Measurements from ENCODE around the gene VEPH1. TPM values are rescaled to one million over a fixed set of nuclear protein-coding genes. Genes with fewer than 3 reads are reported as not detected.

VEPH1 gene
- total RNA-seq, 5 donors from 2014 or later (not counting 1 experiment from before 2014, with no cell fraction given): 0.33 to 0.67 (median 0.35) TPM; not detected in 2

DNA sequence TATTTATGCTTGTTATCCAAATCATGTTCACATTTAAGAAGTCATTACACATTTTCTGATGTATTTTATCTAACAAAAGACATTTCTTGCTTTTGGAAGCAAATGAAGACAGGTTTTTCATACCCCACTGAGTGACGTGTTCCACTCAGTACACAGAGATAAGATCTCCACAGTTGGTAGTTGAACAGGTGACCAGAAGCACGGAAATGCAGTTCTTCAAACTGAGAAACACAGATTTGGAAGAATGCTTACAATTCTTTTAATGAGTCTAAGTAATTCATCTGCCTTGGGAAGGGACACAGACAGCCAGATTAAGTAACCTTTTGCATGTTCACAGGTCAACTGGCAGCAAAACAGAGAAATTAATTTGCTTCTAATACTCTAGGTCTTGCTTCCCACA lies 43.5 kb downstream of the VEPH1 start:
- Mint-ChIP-seq H3K27me3 (peaks cover 17 to 22% of the 10 kb centered on the region in 2 donors), H3K4me3 (no peak overlapping the region), H3K4me1 (no peaks in the 10 kb centered on the region), H3K36me3 (no peaks in the 10 kb centered on the region), H3K9me3 (peaks cover 0 to 3% (median 0%) of the 10 kb centered on the region in 3 donors), H3K27ac (no peak overlapping the region)
- no CpG with 5 or more reads among the region's 2 CpGs for WGBS (ENCODE audit: insufficient coverage)
- H3K27me3 ChIP-seq (replicated peaks in 1 of 2; ENCODE audit: control insufficient read depth in 2 of 2, extremely low read depth in 1 of 2, insufficient read depth in 2 of 2, low read length in 1 of 2): peaks cover 0 to 2% of the 10 kb centered on the region in 2 experiments
- DNase-seq (no peak), ATAC-seq (replicated peaks in 1 of 4) (no peak)
- H3K27ac ChIP-seq (ENCODE audit: low read length): no peak overlapping the region
- POLR2A ChIA-PET: no interaction called here
- CTCF ChIA-PET: no interaction called here
- H3K36me3 ChIP-seq (ENCODE audit: control insufficient read depth in 2 of 2, extremely low read depth in 1 of 2, insufficient read depth in 1 of 2, low read length in 1 of 2): no peaks in the 10 kb centered on the region
- no peaks in the 10 kb centered on the region for H3K9me3 ChIP-seq
- H3K4me1 ChIP-seq (ENCODE audit: control insufficient read depth in 1 of 2, extremely low read depth in 1 of 2, insufficient read depth in 2 of 2, low read length in 2 of 2): no peaks in the 10 kb centered on the region
- no peak overlapping the region for H3K4me3 ChIP-seq (ENCODE audit: control insufficient read depth in 1 of 2, extremely low read depth in 1 of 2, low read length in 1 of 2)

DNA sequence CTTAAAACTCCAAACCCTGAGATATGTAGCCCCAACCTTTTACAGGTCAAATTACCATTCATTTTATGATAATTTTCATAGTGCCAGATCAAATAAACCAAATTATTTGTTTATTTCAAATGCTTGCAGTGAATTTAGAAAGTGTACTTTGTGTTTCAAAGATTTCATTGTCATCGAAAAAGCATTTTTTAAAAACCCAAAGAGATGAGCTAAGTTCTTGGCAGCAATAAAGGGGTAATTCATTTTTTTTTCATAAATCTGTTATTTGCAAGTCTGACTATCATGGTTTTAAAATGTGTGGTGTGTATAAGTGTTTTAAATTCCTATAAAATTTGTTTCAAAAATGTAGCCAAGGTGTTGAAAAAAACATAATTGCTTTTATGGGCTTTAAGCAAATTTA lies 49.4 kb downstream of the VEPH1 start:
- Histone ChIP-seq H3K4me3 (ENCODE audit: control insufficient read depth in 1 of 2, extremely low read depth in 1 of 2, low read length in 1 of 2) (no peak overlapping the region), H3K36me3 (ENCODE audit: control insufficient read depth in 2 of 2, extremely low read depth in 1 of 2, insufficient read depth in 1 of 2, low read length in 1 of 2) (no peaks in the 10 kb centered on the region), H3K9me3 (no peaks in the 10 kb centered on the region), H3K27ac (ENCODE audit: low read length) (no peak overlapping the region), H3K27me3 (replicated peaks in 1 of 2; ENCODE audit: control insufficient read depth in 2 of 2, extremely low read depth in 1 of 2, insufficient read depth in 2 of 2, low read length in 1 of 2) (no peaks in the 10 kb centered on the region), H3K4me1 (ENCODE audit: control insufficient read depth in 1 of 2, extremely low read depth in 1 of 2, insufficient read depth in 2 of 2, low read length in 2 of 2) (no peaks in the 10 kb centered on the region)
- ChIA-PET CTCF (no interaction called here), POLR2A (no interaction called here)
- no peaks in the 10 kb centered on the region for H3K4me1 Mint-ChIP-seq
- peaks cover 0 to 7% (median 0%) of the 10 kb centered on the region in 3 donors for H3K9me3 Mint-ChIP-seq
- WGBS (ENCODE audit: insufficient coverage): no CpG with 5 or more reads among the region's 1 CpG
- no peak overlapping the region for H3K27ac Mint-ChIP-seq
- DNase-seq (no peak), ATAC-seq (replicated peaks in 1 of 4) (no peak)
- H3K36me3 Mint-ChIP-seq: no peaks in the 10 kb centered on the region
- H3K27me3 Mint-ChIP-seq: peaks cover 4 to 6% of the 10 kb centered on the region in 2 donors
- H3K4me3 Mint-ChIP-seq: no peak overlapping the region

DNA sequence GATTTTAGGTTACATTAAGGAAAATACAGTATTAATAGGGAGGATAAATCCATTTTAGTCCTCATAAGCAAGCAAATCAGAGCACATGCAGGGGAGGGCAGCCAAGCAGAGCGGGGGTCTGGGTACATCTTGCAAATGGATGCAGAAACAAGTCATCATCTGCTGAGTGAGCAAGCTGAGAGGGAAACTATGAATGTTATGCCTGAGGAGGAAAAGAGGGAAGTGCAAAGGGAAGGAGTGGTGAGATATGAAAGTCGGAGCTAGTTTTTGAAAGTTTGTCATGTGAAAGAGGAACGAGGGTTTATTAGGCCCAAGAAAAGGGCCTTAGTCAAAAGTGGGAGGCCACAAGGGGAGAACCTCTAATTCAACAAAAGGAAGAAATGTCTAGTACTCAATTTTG lies 51.1 kb downstream of the VEPH1 start:
- ATAC-seq (replicated peaks in 1 of 4) (no peak), DNase-seq (no peak)
- ChIA-PET CTCF (no interaction called here), POLR2A (no interaction called here)
- H3K27ac ChIP-seq (ENCODE audit: low read length): no peak overlapping the region
- H3K4me3 ChIP-seq (ENCODE audit: control insufficient read depth in 1 of 2, extremely low read depth in 1 of 2, low read length in 1 of 2): no peak overlapping the region
- H3K27me3 Mint-ChIP-seq: peaks cover 4 to 6% of the 10 kb centered on the region in 2 donors
- H3K4me1 ChIP-seq (ENCODE audit: control insufficient read depth in 1 of 2, extremely low read depth in 1 of 2, insufficient read depth in 2 of 2, low read length in 2 of 2): no peaks in the 10 kb centered on the region
- no peaks in the 10 kb centered on the region for H3K4me1 Mint-ChIP-seq
- H3K27me3 ChIP-seq (replicated peaks in 1 of 2; ENCODE audit: control insufficient read depth in 2 of 2, extremely low read depth in 1 of 2, insufficient read depth in 2 of 2, low read length in 1 of 2): no peaks in the 10 kb centered on the region
- H3K9me3 ChIP-seq: no peaks in the 10 kb centered on the region
- H3K27ac Mint-ChIP-seq: no peak overlapping the region
- H3K4me3 Mint-ChIP-seq: no peak overlapping the region
- WGBS (ENCODE audit: insufficient coverage): 31% methylated on average over 3 of the region's 3 CpGs
- H3K36me3 ChIP-seq (ENCODE audit: control insufficient read depth in 2 of 2, extremely low read depth in 1 of 2, insufficient read depth in 1 of 2, low read length in 1 of 2): no peaks in the 10 kb centered on the region
- peaks cover 0 to 7% (median 0%) of the 10 kb centered on the region in 3 donors for H3K9me3 Mint-ChIP-seq
- H3K36me3 Mint-ChIP-seq: no peaks in the 10 kb centered on the region

DNA sequence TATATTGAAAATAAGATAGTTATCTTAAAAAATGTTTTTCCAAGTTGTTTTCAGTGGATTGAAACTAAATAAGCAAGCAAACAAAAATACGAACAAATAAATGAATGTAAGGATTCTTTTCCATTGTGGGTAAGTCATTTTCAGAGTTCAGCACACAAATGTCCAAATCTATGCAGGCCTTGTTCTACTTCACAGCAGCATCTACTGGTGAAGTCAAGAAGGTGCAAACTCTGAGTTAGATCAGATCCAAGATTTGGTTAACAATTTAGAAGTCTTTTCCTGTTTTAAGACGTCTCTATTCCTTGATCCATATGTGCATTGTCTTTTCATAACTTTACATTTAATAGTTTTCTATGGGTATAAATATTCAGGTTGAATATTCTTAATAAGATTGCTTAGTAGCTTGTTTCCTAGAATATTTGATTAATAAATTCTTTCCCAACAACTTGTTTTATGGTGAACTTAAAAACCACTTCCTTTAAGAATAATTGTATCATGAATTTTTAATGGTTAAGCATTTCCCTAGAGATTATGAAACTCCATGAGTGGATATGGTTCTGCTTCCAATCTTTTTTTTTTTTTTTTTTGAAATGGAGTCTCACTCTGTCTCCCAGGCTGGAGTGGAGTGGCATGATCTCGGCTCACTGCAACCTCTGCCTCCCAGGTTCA lies 56.1 kb downstream of the VEPH1 start:
- H3K27ac ChIP-seq (ENCODE audit: low read length): no peak overlapping the region
- DNase-seq (no peak), ATAC-seq (replicated peaks in 1 of 4) (no peak)
- H3K4me1 Mint-ChIP-seq: no peaks in the 10 kb centered on the region
- H3K9me3 ChIP-seq: no peaks in the 10 kb centered on the region
- WGBS (ENCODE audit: insufficient coverage): no CpG with 5 or more reads among the region's 3 CpGs
- no peak overlapping the region for H3K4me3 ChIP-seq (ENCODE audit: control insufficient read depth in 1 of 2, extremely low read depth in 1 of 2, low read length in 1 of 2)
- no peak overlapping the region for H3K27ac Mint-ChIP-seq
- H3K4me1 ChIP-seq (ENCODE audit: control insufficient read depth in 1 of 2, extremely low read depth in 1 of 2, insufficient read depth in 2 of 2, low read length in 2 of 2): no peaks in the 10 kb centered on the region
- ChIA-PET CTCF (interaction anchor here (0.7 kb wide), 3 partner anchors 46 to 969 kb away, joined by 3 to 6 read pairs (median 3); no protein-coding TSS in a partner anchor), POLR2A (no interaction called here)
- no peak overlapping the region for H3K4me3 Mint-ChIP-seq
- no peaks in the 10 kb centered on the region for H3K36me3 Mint-ChIP-seq
- no peaks in the 10 kb centered on the region for H3K36me3 ChIP-seq (ENCODE audit: control insufficient read depth in 2 of 2, extremely low read depth in 1 of 2, insufficient read depth in 1 of 2, low read length in 1 of 2)
- H3K27me3 ChIP-seq (replicated peaks in 1 of 2; ENCODE audit: control insufficient read depth in 2 of 2, extremely low read depth in 1 of 2, insufficient read depth in 2 of 2, low read length in 1 of 2): no peaks in the 10 kb centered on the region
- H3K9me3 Mint-ChIP-seq: no peaks in the 10 kb centered on the region
- H3K27me3 Mint-ChIP-seq: no peaks in the 10 kb centered on the region

DNA sequence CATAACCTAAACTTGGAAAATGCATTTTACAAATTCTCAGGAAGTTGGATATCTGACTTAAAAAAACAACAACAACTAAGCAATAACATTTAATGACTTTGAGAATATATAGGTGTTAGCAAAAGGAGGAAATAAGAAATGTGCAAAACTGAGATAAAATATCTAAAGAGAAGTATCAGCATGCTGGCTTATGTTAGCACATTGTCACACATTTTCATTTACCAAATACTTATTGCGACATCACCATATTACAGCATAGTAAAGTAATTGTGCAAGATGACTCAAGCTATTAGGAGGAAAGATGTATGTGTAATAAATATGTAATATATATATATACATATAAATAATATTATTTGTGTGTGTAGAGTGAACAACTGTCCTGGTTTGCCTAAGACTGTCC lies 57.4 kb downstream of the VEPH1 start:
- H3K36me3 ChIP-seq (ENCODE audit: control insufficient read depth in 2 of 2, extremely low read depth in 1 of 2, insufficient read depth in 1 of 2, low read length in 1 of 2): no peaks in the 10 kb centered on the region
- CTCF ChIA-PET: no interaction called here
- no peak overlapping the region for H3K4me3 ChIP-seq (ENCODE audit: control insufficient read depth in 1 of 2, extremely low read depth in 1 of 2, low read length in 1 of 2)
- POLR2A ChIA-PET: no interaction called here
- no peaks in the 10 kb centered on the region for H3K36me3 Mint-ChIP-seq
- H3K9me3 ChIP-seq: no peaks in the 10 kb centered on the region
- H3K27me3 ChIP-seq (replicated peaks in 1 of 2; ENCODE audit: control insufficient read depth in 2 of 2, extremely low read depth in 1 of 2, insufficient read depth in 2 of 2, low read length in 1 of 2): no peaks in the 10 kb centered on the region
- H3K27me3 Mint-ChIP-seq: no peaks in the 10 kb centered on the region
- ATAC-seq (replicated peaks in 1 of 4) (no peak), DNase-seq (no peak)
- H3K4me1 ChIP-seq (ENCODE audit: control insufficient read depth in 1 of 2, extremely low read depth in 1 of 2, insufficient read depth in 2 of 2, low read length in 2 of 2): no peaks in the 10 kb centered on the region
- no peak overlapping the region for H3K27ac ChIP-seq (ENCODE audit: low read length)
- H3K4me3 Mint-ChIP-seq: no peak overlapping the region
- H3K4me1 Mint-ChIP-seq: no peaks in the 10 kb centered on the region
- no peaks in the 10 kb centered on the region for H3K9me3 Mint-ChIP-seq
- WGBS (ENCODE audit: insufficient coverage): no CpG with 5 or more reads among the region's 1 CpG
- H3K27ac Mint-ChIP-seq: no peak overlapping the region

DNA sequence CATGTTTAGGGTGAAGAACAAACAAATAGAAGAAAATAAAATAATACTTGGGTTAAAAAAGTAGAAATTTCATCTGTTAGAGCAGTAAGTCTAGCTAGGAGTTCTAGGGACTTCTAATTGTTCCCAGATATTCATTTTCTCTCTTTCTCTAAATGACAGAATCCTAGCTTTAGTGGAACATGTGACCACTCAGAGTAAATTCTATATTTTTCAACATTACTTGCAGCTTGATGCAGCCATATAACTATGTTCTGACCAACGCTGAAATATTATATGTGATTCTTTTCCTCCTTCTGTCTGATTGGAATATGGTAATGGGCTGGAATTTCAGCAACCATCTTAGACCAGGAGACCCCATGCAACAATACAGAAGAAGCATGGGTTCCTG lies 58.4 kb downstream of the VEPH1 start:
- no CpG with 5 or more reads among the region's 1 CpG for WGBS (ENCODE audit: insufficient coverage)
- Histone ChIP-seq H3K27ac (ENCODE audit: low read length) (no peak overlapping the region), H3K9me3 (no peaks in the 10 kb centered on the region), H3K4me3 (ENCODE audit: control insufficient read depth in 1 of 2, extremely low read depth in 1 of 2, low read length in 1 of 2) (no peak overlapping the region), H3K36me3 (ENCODE audit: control insufficient read depth in 2 of 2, extremely low read depth in 1 of 2, insufficient read depth in 1 of 2, low read length in 1 of 2) (no peaks in the 10 kb centered on the region), H3K27me3 (replicated peaks in 1 of 2; ENCODE audit: control insufficient read depth in 2 of 2, extremely low read depth in 1 of 2, insufficient read depth in 2 of 2, low read length in 1 of 2) (no peaks in the 10 kb centered on the region), H3K4me1 (ENCODE audit: control insufficient read depth in 1 of 2, extremely low read depth in 1 of 2, insufficient read depth in 2 of 2, low read length in 2 of 2) (no peaks in the 10 kb centered on the region)
- Mint-ChIP-seq H3K4me1 (no peaks in the 10 kb centered on the region), H3K36me3 (no peaks in the 10 kb centered on the region), H3K27ac (no peak overlapping the region), H3K9me3 (no peaks in the 10 kb centered on the region), H3K27me3 (peaks cover 0 to 2% of the 10 kb centered on the region in 2 donors), H3K4me3 (no peak overlapping the region)
- ChIA-PET POLR2A (no interaction called here), CTCF (no interaction called here)
- ATAC-seq (replicated peaks in 1 of 4) (no peak), DNase-seq (no peak)
